GM23248 (cell line): ENCODE data around the gene EXOSC2. TPM values are rescaled to one million over a fixed set of nuclear protein-coding genes. Genes with fewer than 3 reads are reported as not detected.
"Not testable (repeated sequence)": the region's sequence is repeated elsewhere in the genome, so short reads cannot be mapped to it uniquely, and the experiment has no call there.

Experiments used
- DNase-seq: peaks from one replicate; pipeline ENCODE4 v3.0.0-alpha.2; 2015
- H2AFZ ChIP-seq: fragments of 200-600 bp; sonication (generic); 2 replicates; pipeline ENCODE4 v1.6.1; 2016; ENCODE audit warnings: antibody characterized with exemption
- H3F3A ChIP-seq: fragments of 200-600 bp; sonication (generic); 2 replicates; pipeline ENCODE4 v1.6.1; 2016; ENCODE audit warnings: mild to moderate bottlenecking, antibody characterized with exemption, mixed run types; ENCODE audit not compliant: insufficient read depth
- H3K27ac ChIP-seq: fragments of 200-600 bp; sonication (generic); 2 replicates; pipeline ENCODE4 v1.5.1; 2016; ENCODE audit warnings: mild to moderate bottlenecking
- H3K27me3 ChIP-seq: fragments of 200-600 bp; sonication (generic); replicated peaks from 2 replicates; pipeline ENCODE4 v1.6.1; 2016; ENCODE audit warnings: mild to moderate bottlenecking; ENCODE audit not compliant: insufficient read depth
- H3K36me3 ChIP-seq: fragments of 200-600 bp; sonication (generic); 2 replicates; pipeline ENCODE4 v1.6.1; 2016; ENCODE audit warnings: low read depth, mild to moderate bottlenecking
- H3K4me1 ChIP-seq: fragments of 200-600 bp; sonication (generic); 2 replicates; pipeline ENCODE4 v1.6.1; 2016; ENCODE audit warnings: mild to moderate bottlenecking; ENCODE audit not compliant: insufficient read depth
- H3K4me2 ChIP-seq: fragments of 200-600 bp; sonication (generic); one replicate; pipeline ENCODE4 v1.6.1; 2016; ENCODE audit warnings: mild to moderate bottlenecking; ENCODE audit not compliant: unreplicated experiment
- H3K4me3 ChIP-seq: fragments of 200-600 bp; sonication (generic); 2 replicates; pipeline ENCODE4 v1.5.1; 2016; ENCODE audit warnings: mild to moderate bottlenecking
- H3K79me2 ChIP-seq: fragments of 200-600 bp; sonication (generic); 2 replicates; pipeline ENCODE4 v1.6.1; 2016; ENCODE audit warnings: mild to moderate bottlenecking; ENCODE audit not compliant: insufficient read depth
- H3K9ac ChIP-seq: fragments of 200-600 bp; sonication (generic); 2 replicates; pipeline ENCODE4 v1.6.1; 2016; ENCODE audit warnings: mild to moderate bottlenecking
- H3K9me2 ChIP-seq: fragments of 200-600 bp; sonication (generic); 2 replicates; pipeline ENCODE4 v1.6.1; 2016; ENCODE audit warnings: mixed run types, mild to moderate bottlenecking, moderate library complexity; ENCODE audit not compliant: insufficient read depth
- H3K9me3 ChIP-seq: fragments of 200-600 bp; sonication (generic); one replicate; pipeline ENCODE4 v1.6.1; 2017; ENCODE audit warnings: low read depth
- H4K20me1 ChIP-seq: fragments of 200-600 bp; sonication (generic); 2 replicates; pipeline ENCODE4 v1.6.0; 2016; ENCODE audit not compliant: insufficient read depth
- EZH2 ChIP-seq: fragments of 200-600 bp; sonication (generic); IDR thresholded peaks from 2 replicates; pipeline ENCODE4 v1.6.1; 2018; ENCODE audit warnings: antibody characterized with exemption, mild to moderate bottlenecking; ENCODE audit not compliant: insufficient read depth, poor library complexity, severe bottlenecking
- EZH2phosphoT487 ChIP-seq: fragments of 200-600 bp; sonication (generic); IDR thresholded peaks from 2 replicates; pipeline ENCODE4 v1.6.1; 2018; ENCODE audit warnings: antibody characterized with exemption, moderate library complexity, mild to moderate bottlenecking, low read depth; ENCODE audit not compliant: insufficient read depth
- WGBS, 2 experiments: methylation state at CpG; one replicate each; pipeline ENCODE4 v1.1.6; 2015 to 2017; ENCODE audit warnings: low lambda C conversion rate in 2 of 2, low coverage in 1 of 2; ENCODE audit errors: missing lambda C conversion rate in 2 of 2; 5-methylcytosine and 5-hydroxymethylcytosine counted together
- in situ Hi-C: fragments of 300-500 bp; cut with MboI; formaldehyde crosslinking; loops from 2 replicates; pipeline ENCODE4 v1.15.0; 2020
- polyA plus RNA-seq: library from polyadenylated mRNA; unstranded; fragments of >200 nt; fragmentation: Nextera tagmentation; extraction: Ambion mirVana; gene quantifications from 2 replicates; pipeline ENCODE4 v1.2.1, GENCODE V29; 2016
- total RNA-seq: library from RNA; depleted of rRNA; stranded (reverse); fragments of >200 nt; shearing (Covaris generic); gene quantifications from 2 replicates; pipeline ENCODE4 v1.2.3, GENCODE V29; 2014

The EXOSC2 gene
- total and polyA plus RNA-seq, 2 experiments from 2014 or later = 17.2 to 21.6 TPM

GRCh38 chr9:130685104-130685503 is 8.5 kb upstream of the EXOSC2 start:
- no peak for TF ChIP-seq EZH2phosphoT487
- no peak for TF ChIP-seq EZH2
- no peak for DNase-seq
- Histone ChIP-seq H3F3A (peaks cover 7% of the 10 kb centered on the region; the same call in 1 of the 2 replicates), H3K4me3 (no peak overlapping the region), H4K20me1 (no peaks in the 10 kb centered on the region), H3K27ac (no peak overlapping the region), H3K36me3 (no peaks in the 10 kb centered on the region), H3K4me2 (no peak overlapping the region), H3K79me2 (no peaks in the 10 kb centered on the region), H2AFZ (no peak overlapping the region), H3K9ac (no peak overlapping the region), H3K9me3 (no peaks in the 10 kb centered on the region), H3K9me2 (no peaks in the 10 kb centered on the region), H3K27me3 (no peaks in the 10 kb centered on the region), H3K4me1 (no peaks in the 10 kb centered on the region)
- in situ Hi-C loops = loop anchor here (10.0 to 25.0 kb wide), 3 partner anchors 200 to 573 kb away; no protein-coding TSS in a partner anchor

GRCh38 chr9:130685945-130686344 is 7.6 kb upstream of the EXOSC2 start:
- not testable (repeated sequence) for H3K9ac ChIP-seq, DNase-seq, H3K27me3 ChIP-seq, H3K27ac ChIP-seq, H3K9me2 ChIP-seq, H3K4me2 ChIP-seq, H3K4me1 ChIP-seq, H2AFZ ChIP-seq, H3K4me3 ChIP-seq, H4K20me1 ChIP-seq, H3K79me2 ChIP-seq, H3K36me3 ChIP-seq, H3K9me3 ChIP-seq
- 82 to 85% methylated on average over 11 of the region's 11 CpGs for WGBS, 2 experiments
- peaks cover 14% of the 10 kb centered on the region for H3F3A ChIP-seq
- in situ Hi-C loops = loop anchor here (10.0 to 25.0 kb wide), 3 partner anchors 201 to 574 kb away; no protein-coding TSS in a partner anchor

DNA sequence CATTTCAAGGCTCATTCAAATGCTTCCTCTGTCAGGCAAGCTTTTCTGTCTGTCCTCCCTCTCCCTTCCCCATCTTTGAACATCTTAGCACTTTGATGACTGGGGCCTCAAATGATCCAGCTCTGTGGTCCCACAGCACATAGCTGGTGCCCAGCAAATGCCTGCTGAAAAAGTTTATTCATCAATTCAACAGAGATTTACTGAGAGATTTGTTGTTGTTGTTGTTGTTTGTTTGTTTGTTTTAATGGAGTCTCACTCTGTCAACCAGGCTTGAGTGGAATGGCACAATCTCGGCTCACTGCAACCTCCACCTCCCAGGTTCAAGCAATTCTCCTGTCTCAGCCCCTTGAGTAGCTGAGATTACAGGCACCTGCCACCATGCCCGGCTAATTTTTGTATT is 6.0 kb upstream of the EXOSC2 start:
- Histone ChIP-seq H2AFZ (no peak overlapping the region), H3K4me2 (no peak overlapping the region), H3F3A (peaks cover 14% of the 10 kb centered on the region), H4K20me1 (no peaks in the 10 kb centered on the region), H3K36me3 (no peaks in the 10 kb centered on the region), H3K9ac (no peak overlapping the region), H3K9me2 (no peaks in the 10 kb centered on the region), H3K27me3 (no peaks in the 10 kb centered on the region), H3K79me2 (no peaks in the 10 kb centered on the region), H3K9me3 (no peaks in the 10 kb centered on the region), H3K4me3 (no peak overlapping the region), H3K4me1 (peaks cover 3% of the 10 kb centered on the region; the same call in 1 of the 2 replicates), H3K27ac (no peak overlapping the region)
- TF ChIP-seq EZH2 (no peak), EZH2phosphoT487 (no peak)
- DNase-seq = no peak
- in situ Hi-C loops = loop anchor here (10.0 to 25.0 kb wide), 3 partner anchors 203 to 575 kb away; no protein-coding TSS in a partner anchor
- WGBS, 2 experiments = 83 to 93% methylated on average over 2 of the region's 2 CpGs

GRCh38 chr9:130688072-130688471 is 5.5 kb upstream of the EXOSC2 start:
- Histone ChIP-seq H3K79me2 (no peaks in the 10 kb centered on the region), H3K4me1 (peaks cover 3% of the 10 kb centered on the region; the same call in 1 of the 2 replicates), H3K4me3 (no peak overlapping the region), H3K9me3 (no peaks in the 10 kb centered on the region), H3K4me2 (no peak overlapping the region), H3K9me2 (no peaks in the 10 kb centered on the region), H3K36me3 (no peaks in the 10 kb centered on the region), H2AFZ (no peak overlapping the region), H3F3A (peaks cover 14% of the 10 kb centered on the region), H3K27ac (no peak overlapping the region), H3K27me3 (no peaks in the 10 kb centered on the region), H4K20me1 (no peaks in the 10 kb centered on the region), H3K9ac (no peak overlapping the region)
- in situ Hi-C loops = loop anchor here (10.0 to 25.0 kb wide), 3 partner anchors 203 to 576 kb away; no protein-coding TSS in a partner anchor
- TF ChIP-seq EZH2 = no peak
- TF ChIP-seq EZH2phosphoT487 = no peak
- no peak for DNase-seq
- WGBS, 2 experiments = 81 to 87% methylated on average over 5 of the region's 5 CpGs

- no peak for DNase-seq
- Histone ChIP-seq H3K9me2 (no peaks in the 10 kb centered on the region), H3K9ac (peak overlapping the region; percentile 61), H3K4me3 (peak overlapping the region; percentile 83), H3K4me2 (peak overlapping the region; percentile 97), H3K27me3 (no peaks in the 10 kb centered on the region), H3K4me1 (peaks cover 6% of the 10 kb centered on the region; the same call in 1 of the 2 replicates), H3F3A (peaks cover 14% of the 10 kb centered on the region), H3K27ac (peak overlapping the region; percentile 68), H3K36me3 (no peaks in the 10 kb centered on the region), H3K9me3 (no peaks in the 10 kb centered on the region), H3K79me2 (peaks cover 9% of the 10 kb centered on the region), H4K20me1 (no peaks in the 10 kb centered on the region), H2AFZ (peak overlapping the region; percentile 93)
- in situ Hi-C loops = loop anchor here (10.0 to 25.0 kb wide), 3 partner anchors 205 to 577 kb away; no protein-coding TSS in a partner anchor
- WGBS, 2 experiments = 0% methylated on average over 1 of the region's 1 CpG
- no peak for TF ChIP-seq EZH2
- TF ChIP-seq EZH2phosphoT487 = no peak
Observed at GRCh38 chr9:130689572-130689936, 4.0 kb upstream of the EXOSC2 start.
